Endodermal cell (in vitro differentiated cells): ENCODE results near the gene NRP1. TPM values are rescaled to one million over a fixed set of nuclear protein-coding genes. Genes with fewer than 3 reads are reported as not detected.

Source experiments
- DNase-seq: peaks from one replicate; pipeline ENCODE4 v3.0.0-alpha.2; 2017
- H3K27ac ChIP-seq: 2 replicates; pipeline ENCODE4 v1.5.1; 2013; ENCODE audit warnings: mild to moderate bottlenecking, low read depth, low read length, moderate library complexity
- H3K27me3 ChIP-seq: 2 replicates; pipeline ENCODE4 v1.6.1; 2013; ENCODE audit warnings: mild to moderate bottlenecking, low read length, moderate library complexity; ENCODE audit not compliant: insufficient read depth, control insufficient read depth, poor library complexity, severe bottlenecking
- H3K36me3 ChIP-seq: 2 replicates; pipeline ENCODE4 v1.7.0; 2013; ENCODE audit warnings: mild to moderate bottlenecking, low read length, moderate library complexity; ENCODE audit not compliant: control insufficient read depth, insufficient read depth
- H3K4me1 ChIP-seq: one replicate; pipeline ENCODE4 v1.7.0; 2013; ENCODE audit warnings: low read length; ENCODE audit not compliant: control insufficient read depth, insufficient read depth
- H3K4me3 ChIP-seq: 2 replicates; pipeline ENCODE4 v1.5.1; 2013; ENCODE audit warnings: mild to moderate bottlenecking, low read length, moderate library complexity
- H3K9ac ChIP-seq: 2 replicates; pipeline ENCODE4 v1.6.1; 2013; ENCODE audit warnings: mild to moderate bottlenecking, low read length, moderate library complexity; ENCODE audit not compliant: poor library complexity, severe bottlenecking; ENCODE audit errors: extremely low read depth
- H3K9me3 ChIP-seq: 2 replicates; pipeline ENCODE4 v1.6.1; 2013; ENCODE audit warnings: mild to moderate bottlenecking, low read length, moderate library complexity; ENCODE audit not compliant: control insufficient read depth
- H3K27ac Mint-ChIP-seq: 2 replicates; pipeline ENCODE4 v1.8.0; 2020; ENCODE audit warnings: mixed read lengths
- H3K27me3 Mint-ChIP-seq: 2 replicates; pipeline ENCODE4 v1.8.0; 2021; ENCODE audit warnings: mild to moderate bottlenecking, mixed read lengths; ENCODE audit not compliant: insufficient read depth
- H3K36me3 Mint-ChIP-seq: 2 replicates; pipeline ENCODE4 v1.8.0; 2020; ENCODE audit warnings: low read depth, mixed read lengths
- H3K4me1 Mint-ChIP-seq: 2 replicates; pipeline ENCODE4 v1.8.0; 2020; ENCODE audit warnings: mixed read lengths
- H3K4me3 Mint-ChIP-seq: 2 replicates; pipeline ENCODE4 v1.8.0; 2020; ENCODE audit warnings: mild to moderate bottlenecking, moderate library complexity, mixed read lengths
- H3K9me3 Mint-ChIP-seq: 2 replicates; pipeline ENCODE4 v1.8.0; 2020; ENCODE audit warnings: mild to moderate bottlenecking, mixed read lengths
- WGBS, 2 experiments: methylation state at CpG; one replicate each; pipeline versions ENCODE4 v1.1.5 to v1.1.7; 2013; ENCODE audit warnings: missing lambda C conversion rate in 2 of 2, mixed read lengths in 1 of 2; ENCODE audit not compliant: insufficient coverage in 1 of 2, insufficient read length in 1 of 2; 5-methylcytosine and 5-hydroxymethylcytosine counted together
- total RNA-seq, 2 donors: library from RNA; stranded (reverse); fragmentation: NEBNext Ultra II Directional in 1 of 2; extraction: Animal tissue kit (Norgen Biotek cat#: 25700) in 1 of 2; gene quantifications; 2 replicates in 1 of 2; 3 replicates in 1 of 2; pipeline ENCODE4 v1.2.1, GENCODE V29; 2021
- TF ChIP-seq, protein P1 (sequence below): fragments of 200-600 bp; sonication (generic); conservative IDR thresholded peaks from 2 replicates; pipeline ENCODE4 v1.5.0; 2021; ENCODE audit warnings: antibody characterized with exemption, mild to moderate bottlenecking

Gene NRP1
- total RNA-seq, 2 donors from 2014 or later = 20.7 to 30.6 TPM

DNA sequence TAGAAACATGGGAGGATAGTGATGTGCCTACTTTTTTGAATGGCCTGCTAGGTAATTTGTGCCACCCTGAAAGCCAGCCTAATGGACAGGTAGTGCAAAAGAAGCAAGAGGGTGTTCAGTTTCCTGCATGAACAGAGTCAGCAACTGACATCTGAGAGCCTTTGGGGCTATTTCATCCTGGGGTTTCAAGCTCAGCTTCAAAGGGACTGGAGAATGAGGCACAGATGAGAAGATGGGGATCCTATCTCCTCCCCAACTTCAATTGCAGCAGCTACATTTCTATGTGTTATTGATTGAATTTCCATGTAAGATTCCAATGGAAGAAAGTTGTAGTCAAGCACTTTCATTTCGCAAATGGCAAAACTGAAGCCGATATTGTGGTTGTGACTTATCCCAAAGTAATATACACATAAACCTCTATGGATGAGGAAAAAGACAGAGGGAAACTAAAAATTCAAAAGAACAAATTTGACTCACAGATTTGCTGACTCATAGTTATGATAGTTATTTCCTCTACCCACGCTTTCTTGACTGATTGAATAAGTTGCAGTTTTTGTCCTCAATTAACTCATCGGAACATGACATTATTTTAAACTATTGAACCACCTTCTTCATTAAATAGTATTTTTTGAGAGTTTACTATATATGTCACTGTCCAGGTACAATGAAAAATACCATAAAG, 42.6 kb upstream of the NRP1 start:
- H3K9me3 ChIP-seq = no peaks in the 10 kb centered on the region
- WGBS, 2 experiments = 90 to 94% methylated on average over 2 to 3 of the region's 4 CpGs

DNA sequence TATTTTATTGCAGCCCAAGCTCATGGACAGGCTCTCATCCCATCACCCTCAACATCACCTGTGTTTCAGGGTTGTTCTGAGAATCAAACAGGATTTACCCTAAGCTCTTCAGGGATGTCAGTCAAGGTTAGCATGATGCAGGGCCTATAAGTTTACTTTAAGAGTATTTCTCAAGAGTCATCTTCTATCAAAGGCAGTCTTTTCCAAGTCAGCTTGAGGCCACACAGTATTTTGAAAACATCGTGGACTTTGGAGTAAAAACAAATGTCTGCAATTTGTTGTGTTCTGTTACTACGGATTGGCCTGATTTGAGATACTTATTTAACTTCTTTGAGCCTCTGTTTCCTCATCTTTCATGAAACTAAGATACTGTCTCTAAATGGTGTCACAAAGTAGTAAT, 42.0 kb upstream of the NRP1 start:
- no peaks in the 10 kb centered on the region for H3K9me3 Mint-ChIP-seq
- H3K4me1 Mint-ChIP-seq = peaks cover 4% of the 10 kb centered on the region
- Histone ChIP-seq H3K27ac (no peak overlapping the region), H3K4me3 (no peak overlapping the region), H3K4me1 (no peaks in the 10 kb centered on the region), H3K27me3 (no peaks in the 10 kb centered on the region), H3K9me3 (no peaks in the 10 kb centered on the region), H3K36me3 (no peaks in the 10 kb centered on the region), H3K9ac (no peak overlapping the region)
- H3K36me3 Mint-ChIP-seq = no peaks in the 10 kb centered on the region
- H3K27me3 Mint-ChIP-seq = no peaks in the 10 kb centered on the region
- TF ChIP-seq, protein P1, sequence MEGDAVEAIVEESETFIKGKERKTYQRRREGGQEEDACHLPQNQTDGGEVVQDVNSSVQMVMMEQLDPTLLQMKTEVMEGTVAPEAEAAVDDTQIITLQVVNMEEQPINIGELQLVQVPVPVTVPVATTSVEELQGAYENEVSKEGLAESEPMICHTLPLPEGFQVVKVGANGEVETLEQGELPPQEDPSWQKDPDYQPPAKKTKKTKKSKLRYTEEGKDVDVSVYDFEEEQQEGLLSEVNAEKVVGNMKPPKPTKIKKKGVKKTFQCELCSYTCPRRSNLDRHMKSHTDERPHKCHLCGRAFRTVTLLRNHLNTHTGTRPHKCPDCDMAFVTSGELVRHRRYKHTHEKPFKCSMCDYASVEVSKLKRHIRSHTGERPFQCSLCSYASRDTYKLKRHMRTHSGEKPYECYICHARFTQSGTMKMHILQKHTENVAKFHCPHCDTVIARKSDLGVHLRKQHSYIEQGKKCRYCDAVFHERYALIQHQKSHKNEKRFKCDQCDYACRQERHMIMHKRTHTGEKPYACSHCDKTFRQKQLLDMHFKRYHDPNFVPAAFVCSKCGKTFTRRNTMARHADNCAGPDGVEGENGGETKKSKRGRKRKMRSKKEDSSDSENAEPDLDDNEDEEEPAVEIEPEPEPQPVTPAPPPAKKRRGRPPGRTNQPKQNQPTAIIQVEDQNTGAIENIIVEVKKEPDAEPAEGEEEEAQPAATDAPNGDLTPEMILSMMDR = no peak
- no peak for DNase-seq
- H3K27ac Mint-ChIP-seq = no peak overlapping the region
- WGBS, 2 experiments = 87 to 93% methylated on average over 2 of the region's 2 CpGs
- no peak overlapping the region for H3K4me3 Mint-ChIP-seq

More for the DNA sequence above, 42.6 kb upstream of the NRP1 start:
- Histone ChIP-seq H3K27me3 (no peaks in the 10 kb centered on the region), H3K9ac (no peak overlapping the region), H3K27ac (no peak overlapping the region), H3K36me3 (no peaks in the 10 kb centered on the region), H3K4me1 (no peaks in the 10 kb centered on the region), H3K4me3 (no peak overlapping the region)
- peaks cover 4% of the 10 kb centered on the region for H3K4me1 Mint-ChIP-seq
- H3K9me3 Mint-ChIP-seq = no peaks in the 10 kb centered on the region
- H3K36me3 Mint-ChIP-seq = no peaks in the 10 kb centered on the region
- H3K27ac Mint-ChIP-seq = no peak overlapping the region
- TF ChIP-seq, protein P1 = no peak
- H3K27me3 Mint-ChIP-seq = no peaks in the 10 kb centered on the region
- H3K4me3 Mint-ChIP-seq = no peak overlapping the region
- no peak for DNase-seq

DNA sequence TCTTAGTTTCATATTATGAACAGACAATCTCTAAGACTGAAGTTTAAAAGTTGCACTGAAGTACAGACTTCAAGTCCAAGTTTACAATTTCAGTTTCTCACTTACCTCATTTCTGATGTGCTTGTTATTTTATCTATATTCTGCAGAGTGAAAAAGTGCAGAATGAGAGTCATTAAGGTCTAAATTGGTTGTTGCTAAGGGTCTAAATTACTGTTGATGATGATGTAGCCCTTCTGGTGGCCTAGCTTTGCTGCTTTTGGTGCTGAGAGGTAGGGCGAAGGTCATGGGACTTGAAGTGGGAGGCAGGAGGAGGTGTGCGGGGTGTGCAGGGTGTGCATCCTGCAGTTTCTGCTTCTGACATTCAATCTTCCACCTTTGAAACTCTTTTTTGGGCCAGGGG, 38.8 kb upstream of the NRP1 start:
- TF ChIP-seq, protein P1 = no peak
- no peak overlapping the region for H3K27ac Mint-ChIP-seq
- no peaks in the 10 kb centered on the region for H3K36me3 Mint-ChIP-seq
- peaks cover 7% of the 10 kb centered on the region for H3K9me3 Mint-ChIP-seq
- Histone ChIP-seq H3K4me3 (no peak overlapping the region), H3K4me1 (no peaks in the 10 kb centered on the region), H3K27ac (no peak overlapping the region), H3K9me3 (no peaks in the 10 kb centered on the region), H3K27me3 (no peaks in the 10 kb centered on the region), H3K36me3 (no peaks in the 10 kb centered on the region), H3K9ac (no peak overlapping the region)
- no peak overlapping the region for H3K4me3 Mint-ChIP-seq
- DNase-seq = no peak
- no peaks in the 10 kb centered on the region for H3K4me1 Mint-ChIP-seq
- H3K27me3 Mint-ChIP-seq = no peaks in the 10 kb centered on the region
- WGBS, 2 experiments = 90 to 92% methylated on average over 2 of the region's 2 CpGs
